ENCODE results near the gene MLF1.

MLF1 gene

GRCh38 chr3:158631981-158632380 lies 61.0 kb downstream of the MLF1 start:
- no peaks in the 10 kb centered on the region for H3K27me3 Mint-ChIP-seq (ENCODE audit: low read depth)
- no peaks in the 10 kb centered on the region for H3K9me3 Mint-ChIP-seq
- no peak overlapping the region for H3K27ac Mint-ChIP-seq
- H3K36me3 Mint-ChIP-seq (ENCODE audit: low read depth), result no peaks in the 10 kb centered on the region
- DNase-seq (ENCODE audit: low spot score), result no peak
- H3K4me1 Mint-ChIP-seq (ENCODE audit: low read depth), result no peaks in the 10 kb centered on the region
- no peak overlapping the region for H3K4me3 Mint-ChIP-seq

GRCh38 chr3:158640646-158641045 lies 69.7 kb downstream of the MLF1 start:
- Mint-ChIP-seq H3K4me1 (ENCODE audit: low read depth) (peaks cover 11% of the 10 kb centered on the region), H3K27me3 (ENCODE audit: low read depth) (no peaks in the 10 kb centered on the region), H3K9me3 (no peaks in the 10 kb centered on the region), H3K36me3 (ENCODE audit: low read depth) (no peaks in the 10 kb centered on the region), H3K4me3 (no peak overlapping the region), H3K27ac (no peak overlapping the region)
- no peak for DNase-seq (ENCODE audit: low spot score)

DNA sequence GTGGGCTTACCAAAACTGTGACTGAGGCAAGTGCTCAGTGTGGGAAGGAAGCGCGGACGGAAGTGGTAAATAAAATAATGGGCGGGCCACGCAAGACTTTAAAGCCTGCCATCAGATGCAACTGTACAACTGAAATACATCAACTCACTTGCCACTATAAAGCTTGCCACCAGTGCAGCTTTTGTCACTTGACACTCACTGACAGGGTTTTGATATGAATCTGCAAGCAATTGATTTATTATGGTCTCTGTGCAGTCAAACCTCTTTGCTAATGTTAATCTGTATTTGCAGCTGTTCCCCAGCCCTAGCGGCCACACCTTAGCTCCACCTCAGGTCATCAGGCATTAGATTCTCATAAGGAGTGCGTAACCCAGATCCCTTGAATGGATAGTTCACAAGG lies 71.0 kb downstream of the MLF1 start:
- Mint-ChIP-seq H3K36me3 (ENCODE audit: low read depth) (peaks cover 8% of the 10 kb centered on the region), H3K27me3 (ENCODE audit: low read depth) (no peaks in the 10 kb centered on the region), H3K9me3 (no peaks in the 10 kb centered on the region), H3K4me1 (ENCODE audit: low read depth) (peaks cover 20% of the 10 kb centered on the region), H3K27ac (no peak overlapping the region), H3K4me3 (no peak overlapping the region)
- DNase-seq (ENCODE audit: low spot score), result no peak

GRCh38 chr3:158642474-158643210 lies 71.6 kb downstream of the MLF1 start:
- Mint-ChIP-seq H3K27me3 (ENCODE audit: low read depth) (no peaks in the 10 kb centered on the region), H3K27ac (no peak overlapping the region)

DNA sequence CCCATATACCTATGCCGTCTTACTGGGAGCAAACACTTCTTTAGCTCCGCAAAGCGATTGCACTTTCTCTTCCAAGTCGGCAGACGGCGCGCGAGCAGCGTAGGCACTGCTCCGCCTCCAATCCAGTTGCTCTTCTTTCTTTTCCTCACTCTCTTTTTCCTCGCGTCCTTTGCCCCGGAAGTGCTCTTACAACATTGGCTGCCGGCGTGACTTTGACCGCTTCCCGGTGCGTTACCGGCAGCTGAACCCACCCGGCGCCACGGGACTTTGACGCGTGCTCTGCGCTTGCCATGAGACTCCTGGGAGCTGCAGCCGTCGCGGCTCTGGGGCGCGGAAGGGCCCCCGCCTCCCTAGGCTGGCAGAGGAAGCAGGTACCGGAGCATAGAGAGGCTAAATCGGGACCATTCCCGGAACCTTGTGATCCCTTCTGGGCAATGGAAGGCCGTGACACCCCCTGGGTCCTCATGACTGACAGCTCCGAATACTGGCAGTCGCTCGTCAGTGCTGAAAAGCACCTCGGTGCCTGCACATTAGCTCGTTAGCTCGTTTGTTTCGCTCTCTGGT lies 73.4 kb downstream of the MLF1 start, which contains the start of gene GFM1:
GFM1 (plus strand) TSS at position 183 of the 564 bp plus-strand sequence; CDS start at position 291, 108 bp downstream.
- no peaks in the 10 kb centered on the region for H3K27me3 Mint-ChIP-seq (ENCODE audit: low read depth)
- peak within 1 kb of the TSS; percentile 92 for H3K27ac Mint-ChIP-seq
- H3K9me3 Mint-ChIP-seq, result no peaks in the 10 kb centered on the region
- H3K4me3 Mint-ChIP-seq, result peak within 1 kb of the TSS; percentile 96
- H3K36me3 Mint-ChIP-seq (ENCODE audit: low read depth), result peaks cover 24% of the 10 kb centered on the region
- DNase-seq (ENCODE audit: low spot score), result peak; percentile 91
- peaks cover 32% of the 10 kb centered on the region for H3K4me1 Mint-ChIP-seq (ENCODE audit: low read depth)

More at GRCh38 chr3:158642474-158643210, 71.6 kb downstream of the MLF1 start:
- peaks cover 13% of the 10 kb centered on the region for H3K36me3 Mint-ChIP-seq (ENCODE audit: low read depth)
- no peak overlapping the region for H3K4me3 Mint-ChIP-seq
- no peaks in the 10 kb centered on the region for H3K9me3 Mint-ChIP-seq
- no peak for DNase-seq (ENCODE audit: low spot score)
- H3K4me1 Mint-ChIP-seq (ENCODE audit: low read depth), result peaks cover 24% of the 10 kb centered on the region

- no peaks in the 10 kb centered on the region for H3K9me3 Mint-ChIP-seq
- no peak overlapping the region for H3K27ac Mint-ChIP-seq
- H3K4me1 Mint-ChIP-seq (ENCODE audit: low read depth), result peaks cover 29% of the 10 kb centered on the region
- no peak overlapping the region for H3K4me3 Mint-ChIP-seq
- no peaks in the 10 kb centered on the region for H3K27me3 Mint-ChIP-seq (ENCODE audit: low read depth)
- DNase-seq (ENCODE audit: low spot score), result no peak
- peaks cover 39% of the 10 kb centered on the region for H3K36me3 Mint-ChIP-seq (ENCODE audit: low read depth)
Measured at GRCh38 chr3:158649791-158650190, 78.8 kb downstream of the MLF1 start.

- Mint-ChIP-seq H3K27me3 (ENCODE audit: low read depth) (no peaks in the 10 kb centered on the region), H3K36me3 (ENCODE audit: low read depth) (peaks cover 40% of the 10 kb centered on the region), H3K4me3 (no peak overlapping the region), H3K27ac (no peak overlapping the region), H3K9me3 (no peaks in the 10 kb centered on the region), H3K4me1 (ENCODE audit: low read depth) (peaks cover 21% of the 10 kb centered on the region)
- DNase-seq (ENCODE audit: low spot score), result no peak
Measured at GRCh38 chr3:158651192-158651591, 80.2 kb downstream of the MLF1 start.

GRCh38 chr3:158652463-158652862 lies 81.5 kb downstream of the MLF1 start:
- H3K27ac Mint-ChIP-seq, result no peak overlapping the region
- no peak overlapping the region for H3K4me3 Mint-ChIP-seq
- no peaks in the 10 kb centered on the region for H3K27me3 Mint-ChIP-seq (ENCODE audit: low read depth)
- DNase-seq (ENCODE audit: low spot score), result no peak
- no peaks in the 10 kb centered on the region for H3K9me3 Mint-ChIP-seq
- H3K4me1 Mint-ChIP-seq (ENCODE audit: low read depth), result peaks cover 11% of the 10 kb centered on the region
- peaks cover 38% of the 10 kb centered on the region for H3K36me3 Mint-ChIP-seq (ENCODE audit: low read depth)

All from T-helper 2 cell treated with Interferon-gamma antibody and Interleukin-4, amounts not matched to agents 5 μg/mL and 100 μg/mL, for 36 hours (primary cell).